Activated B cell treated with CpG ODN at 0.5 μM for 24 hours (primary cell): ENCODE data around the gene CENPB. TPM values are rescaled to one million over a fixed set of nuclear protein-coding genes. Genes with fewer than 3 reads are reported as not detected.

Experiments used
- ATAC-seq: fragments of 200-7000 bp; cut with Tn5 transposase; one replicate; pipeline ENCODE4 v1.10.0; 2021; ENCODE audit warnings: low read depth, mild to moderate bottlenecking, moderate library complexity
- CTCF ChIA-PET: fragments of 350-600 bp; sonication (Branson Sonifier 250); formaldehyde crosslinking; loops from one replicate; lab custom pipeline; 2021; ENCODE audit warnings: antibody characterized with exemption; lab: Charles Lee
- POLR2A ChIA-PET: fragments of 350-600 bp; sonication (Branson Sonifier 250); formaldehyde crosslinking; loops from one replicate; lab custom pipeline; 2021; ENCODE audit warnings: antibody characterized with exemption; lab: Charles Lee
- DNase-seq: peaks from one replicate; pipeline ENCODE4 v3.0.0; 2022
- H3K27ac Mint-ChIP-seq: one replicate; pipeline ENCODE4 v1.8.0; 2020; ENCODE audit warnings: mixed read lengths
- H3K27me3 Mint-ChIP-seq: one replicate; pipeline ENCODE4 v1.8.0; 2021; ENCODE audit warnings: mixed read lengths
- H3K36me3 Mint-ChIP-seq: one replicate; pipeline ENCODE4 v1.8.0; 2021; ENCODE audit warnings: low read depth, mixed read lengths
- H3K4me1 Mint-ChIP-seq: one replicate; pipeline ENCODE4 v1.8.0; 2021; ENCODE audit warnings: mixed read lengths
- H3K4me3 Mint-ChIP-seq: one replicate; pipeline ENCODE4 v1.8.0; 2020; ENCODE audit warnings: mild to moderate bottlenecking, mixed read lengths
- H3K9me3 Mint-ChIP-seq: one replicate; pipeline ENCODE4 v1.8.0; 2020; ENCODE audit warnings: mixed read lengths
- CTCF ChIP-seq: fragments of 200-600 bp; IDR thresholded peaks from one replicate; pipeline ENCODE4 v1.8.0; 2022; ENCODE audit warnings: antibody characterized with exemption, mild to moderate bottlenecking
- intact Hi-C: fragments of 100-400 bp; cut with micrococcal nuclease; formaldehyde crosslinking; loops from one replicate; pipeline ENCODE4 v1.15.1; 2024
- total RNA-seq: library from RNA; stranded (reverse); gene quantifications from 2 replicates; pipeline ENCODE4 v1.2.3, GENCODE V29; 2022

CENPB gene
- total RNA-seq, 1 donor from 2014 or later, result 51.7 TPM

DNA sequence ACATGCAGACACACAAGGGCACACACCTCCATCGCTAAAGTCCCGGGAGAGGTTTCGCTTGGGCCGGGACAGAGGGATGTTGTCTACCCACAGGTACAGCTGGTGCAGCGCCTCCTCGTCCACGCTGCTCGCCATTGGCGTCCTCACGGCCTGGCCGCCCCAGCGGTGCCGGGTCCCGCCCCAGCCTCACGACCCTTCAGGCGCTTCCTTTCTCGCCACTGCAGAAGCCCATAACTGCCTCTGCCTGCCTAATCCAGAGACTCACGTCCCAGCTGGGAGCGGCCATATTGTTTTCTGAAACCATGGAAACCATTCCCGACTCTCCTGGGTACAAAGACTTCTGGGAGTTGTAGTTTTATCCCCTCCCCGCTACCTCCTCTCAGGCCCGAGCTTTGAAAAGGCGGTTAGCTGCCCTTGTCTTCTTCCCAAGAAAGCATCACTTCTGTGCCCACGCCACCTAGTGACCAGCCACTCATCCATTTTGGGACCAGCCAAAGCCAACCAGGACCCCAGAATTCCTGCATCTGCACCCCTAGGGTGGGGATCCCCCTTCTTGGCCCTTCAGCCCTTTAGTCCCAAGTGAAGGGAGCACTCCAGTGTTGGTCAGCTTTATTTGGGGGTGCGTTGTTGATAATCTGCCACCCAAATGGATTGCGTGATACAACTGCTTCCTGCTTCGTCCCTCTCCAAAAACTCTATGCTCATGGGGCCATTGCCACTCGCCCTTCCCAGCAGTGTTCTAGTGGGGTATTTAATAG, 5.2 kb downstream of the CENPB start, which contains the start of gene SPEF1:
Gene SPEF1, minus strand, starts transcription at position 296 of the 758 bp plus-strand sequence. Its CDS starts 161 bp downstream, at position 135.
- ChIA-PET CTCF (interaction anchor here (0.8 to 1.0 kb wide), 3 partner anchors 12 to 304 kb away, joined by 3 to 5 read pairs (median 3); no protein-coding TSS in a partner anchor), POLR2A (interaction anchor here (0.6 to 2.5 kb wide), 8 partner anchors 9 to 114 kb away, joined by 3 to 16 read pairs (median 6); partner anchors contain the start of genes ADISSP and AP5S1)
- Mint-ChIP-seq H3K4me1 (peaks cover 49% of the 10 kb centered on the region), H3K27me3 (peaks cover 2% of the 10 kb centered on the region), H3K9me3 (no peaks in the 10 kb centered on the region), H3K4me3 (peak within 1 kb of the TSS; percentile 79), H3K36me3 (peaks cover 7% of the 10 kb centered on the region), H3K27ac (peak within 1 kb of the TSS; percentile 74)
- TF ChIP-seq CTCF, result no peak
- intact Hi-C loops, result loop anchor here (1.0 kb wide), 1 partner anchor 13 kb away; no protein-coding TSS in a partner anchor
- ATAC-seq (peak; percentile 67), DNase-seq (no peak)

DNA sequence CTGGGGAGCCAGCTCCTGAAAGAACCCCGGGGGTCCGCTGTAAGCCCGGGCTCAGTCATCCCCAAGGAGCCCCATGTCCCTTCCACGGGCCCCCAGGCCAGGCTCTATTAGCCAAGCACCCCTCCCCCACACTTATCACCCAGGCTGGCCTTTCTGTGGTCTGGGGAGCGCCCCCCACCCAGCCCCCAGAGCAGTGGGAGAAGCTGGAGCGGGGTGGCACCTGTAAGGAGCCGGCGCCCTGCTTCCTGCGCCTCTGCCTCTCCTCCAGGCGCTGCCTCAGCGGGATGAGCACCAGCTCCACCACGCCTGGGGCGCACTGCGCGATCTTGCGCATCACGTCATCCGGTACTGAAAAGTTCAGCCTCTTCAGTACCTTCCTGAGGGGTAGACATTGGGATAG, 7.6 kb downstream of the CENPB start:
- Mint-ChIP-seq H3K4me3 (no peak overlapping the region), H3K4me1 (peaks cover 37% of the 10 kb centered on the region), H3K27ac (no peak overlapping the region), H3K36me3 (no peaks in the 10 kb centered on the region), H3K9me3 (no peaks in the 10 kb centered on the region), H3K27me3 (peaks cover 2% of the 10 kb centered on the region)
- ATAC-seq (no peak), DNase-seq (no peak)
- ChIA-PET CTCF (interaction anchor here (0.7 to 3.6 kb wide), 2 partner anchors 11 to 76 kb away, joined by 3 to 18 read pairs; partner anchors contain the start of gene ADISSP), POLR2A (interaction anchor here (0.6 to 3.8 kb wide), 5 partner anchors 7 to 42 kb away, joined by 3 to 33 read pairs (median 9); partner anchors contain the start of genes ADISSP, AP5S1, CDC25B and CENPB)
- TF ChIP-seq CTCF, result no peak
- intact Hi-C loops, result no loop called here

DNA sequence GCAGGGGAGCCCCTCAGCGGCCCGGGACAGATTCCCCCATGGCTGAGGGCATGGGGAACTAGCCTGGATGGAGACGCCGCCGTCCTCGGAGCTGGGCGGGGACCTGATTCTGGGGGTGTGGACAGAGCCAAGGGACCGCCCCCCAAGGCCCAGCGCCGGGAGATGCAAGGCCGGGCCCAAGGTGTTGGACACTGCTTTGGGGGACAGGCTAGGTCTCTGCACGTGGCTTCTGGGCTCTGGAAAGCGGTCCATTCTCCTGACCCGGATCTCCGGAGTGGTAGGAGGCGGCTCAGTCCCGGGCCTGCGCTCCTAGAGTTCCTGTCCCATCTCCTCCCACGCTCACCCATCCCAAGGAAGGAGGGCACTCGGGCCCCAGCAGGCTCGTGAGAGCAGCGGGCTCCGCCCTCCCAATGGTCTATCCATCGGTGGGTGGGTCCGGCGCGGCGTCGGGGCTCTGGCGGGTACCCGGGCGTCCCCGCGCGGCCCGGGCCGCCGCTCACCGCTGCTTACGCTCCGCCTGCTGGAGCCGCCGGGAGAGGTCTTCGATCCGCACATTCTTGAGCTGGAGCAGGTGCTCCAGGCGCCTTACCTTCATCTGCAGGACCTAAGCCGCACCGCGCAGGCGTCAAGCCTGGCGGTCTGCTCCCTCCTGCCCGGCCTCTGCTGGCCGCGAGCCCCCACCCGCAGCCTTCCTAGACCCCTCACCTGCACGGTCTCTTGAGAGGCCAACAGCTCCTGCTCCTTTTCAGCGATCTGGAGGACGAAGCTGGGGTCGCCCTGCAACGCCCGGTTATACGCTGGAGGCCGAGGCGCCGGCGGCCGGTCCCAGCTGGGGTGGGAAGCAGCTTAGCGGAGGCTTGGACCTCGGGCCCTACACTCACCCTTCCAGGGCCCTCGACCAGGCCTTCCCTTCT, 8.6 kb downstream of the CENPB start:
- no peak for TF ChIP-seq CTCF
- POLR2A ChIA-PET, result interaction anchor here (0.5 to 3.8 kb wide), 7 partner anchors 8 to 1278 kb away, joined by 3 to 33 read pairs (median 7); partner anchors contain the start of genes ADISSP, AP5S1, CDC25B and CENPB
- intact Hi-C loops, result loop anchor here (1.0 kb wide), 1 partner anchor 10 kb away; no protein-coding TSS in a partner anchor
- H3K27me3 Mint-ChIP-seq, result peaks cover 2% of the 10 kb centered on the region
- no peaks in the 10 kb centered on the region for H3K9me3 Mint-ChIP-seq
- peak; percentile 64 for ATAC-seq
- H3K4me1 Mint-ChIP-seq, result peaks cover 37% of the 10 kb centered on the region
- CTCF ChIA-PET, result interaction anchor here (0.7 to 3.6 kb wide), 4 partner anchors 8 to 77 kb away, joined by 3 to 18 read pairs (median 3); partner anchors contain the start of genes ADISSP and CENPB
- no peaks in the 10 kb centered on the region for H3K36me3 Mint-ChIP-seq
- DNase-seq, result peak; percentile 52
- no peak overlapping the region for H3K27ac Mint-ChIP-seq
- H3K4me3 Mint-ChIP-seq, result peak overlapping the region; percentile 87

GRCh38 chr20:3777381-3777715, 9.2 kb downstream of the CENPB start:
- DNase-seq (no peak), ATAC-seq (peak; percentile 57)
- no peaks in the 10 kb centered on the region for H3K36me3 Mint-ChIP-seq
- ChIA-PET CTCF (interaction anchor here (1.0 to 3.6 kb wide), 3 partner anchors 9 to 10 kb away, joined by 3 to 18 read pairs (median 3); partner anchors contain the start of genes ADISSP and CENPB), POLR2A (interaction anchor here (0.5 to 3.8 kb wide), 6 partner anchors 9 to 308 kb away, joined by 3 to 33 read pairs (median 8); partner anchors contain the start of genes ADISSP, AP5S1, CDC25B and CENPB)
- no peak overlapping the region for H3K27ac Mint-ChIP-seq
- H3K4me3 Mint-ChIP-seq, result peak overlapping the region; percentile 87
- no peaks in the 10 kb centered on the region for H3K9me3 Mint-ChIP-seq
- H3K27me3 Mint-ChIP-seq, result peaks cover 5% of the 10 kb centered on the region
- no peak for TF ChIP-seq CTCF
- H3K4me1 Mint-ChIP-seq, result peaks cover 37% of the 10 kb centered on the region
- intact Hi-C loops, result loop anchor here (1.0 kb wide), 1 partner anchor 9 kb away; no protein-coding TSS in a partner anchor
